ENCODE measurements around the gene ZNF808.
A peak's percentile ranks its signal among the peaks of the same experiment; 100 is the strongest.
"Not testable (repeated sequence)": the region's sequence is repeated elsewhere in the genome, so short reads cannot be mapped to it uniquely, and the experiment has no call there.

The ZNF808 gene

DNA sequence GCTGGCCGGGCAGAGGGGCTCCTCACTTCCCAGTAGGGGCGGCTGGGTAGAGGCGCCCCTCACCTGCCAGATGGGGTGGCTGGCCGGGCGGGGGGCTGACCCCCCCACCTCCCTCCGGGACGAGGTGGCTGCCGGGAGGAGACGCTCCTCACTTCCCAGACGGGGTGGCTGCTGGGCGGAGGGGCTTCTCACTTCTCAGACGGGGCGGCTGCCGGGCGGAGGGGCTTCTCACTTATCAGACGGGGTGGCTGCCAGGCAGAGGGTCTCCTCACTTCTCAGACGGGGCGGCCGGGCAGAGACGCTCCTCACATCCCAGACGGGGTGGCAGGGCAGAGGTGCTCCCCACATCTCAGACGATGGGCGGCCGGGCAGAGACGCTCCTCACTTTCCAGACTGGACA lies 66.0 kb downstream of the ZNF808 start:
- not testable (repeated sequence) for DNase-seq (ENCODE audit: low spot score)

DNA sequence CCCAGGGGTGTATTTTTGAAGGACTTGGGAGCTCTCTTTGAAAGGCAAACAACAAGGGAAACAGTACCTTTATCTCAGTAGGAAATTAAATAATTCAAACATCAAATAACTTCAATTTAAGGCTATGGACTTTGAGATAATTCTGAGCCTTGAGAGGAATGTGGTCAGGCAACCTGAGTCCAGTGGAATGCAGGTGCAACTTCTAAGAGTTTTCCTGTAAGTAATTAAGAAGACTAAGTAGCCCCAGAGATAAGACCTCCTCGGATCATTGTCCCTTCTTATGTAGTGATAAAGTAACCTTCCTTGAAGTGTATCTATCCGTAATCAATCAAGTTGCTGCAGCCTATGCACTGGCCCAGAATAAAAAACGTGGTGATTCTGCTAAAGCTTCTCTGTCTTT lies 71.8 kb downstream of the ZNF808 start:
- no peak for DNase-seq (ENCODE audit: low spot score)

DNA sequence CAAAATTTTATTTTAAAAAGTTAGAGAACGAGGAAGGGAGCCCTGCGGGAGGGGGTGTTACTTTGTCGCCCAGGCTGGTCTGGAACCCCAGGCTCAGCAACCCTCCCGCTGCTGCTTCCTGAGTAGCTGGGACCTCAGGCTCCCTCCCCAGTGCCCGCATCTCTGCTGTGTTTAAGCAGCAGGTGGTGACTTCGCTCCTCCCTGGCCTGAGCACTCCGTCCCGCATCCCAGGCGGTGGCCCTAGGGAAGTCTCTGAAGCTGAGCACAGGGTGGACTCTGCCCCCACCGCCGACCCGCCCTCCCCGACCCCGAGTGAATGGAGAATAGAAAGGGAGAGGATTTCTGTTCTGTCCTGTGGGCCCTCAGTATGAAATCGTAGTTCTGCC lies 73.2 kb downstream of the ZNF808 start:
- no peak for DNase-seq (ENCODE audit: low spot score)

DNA sequence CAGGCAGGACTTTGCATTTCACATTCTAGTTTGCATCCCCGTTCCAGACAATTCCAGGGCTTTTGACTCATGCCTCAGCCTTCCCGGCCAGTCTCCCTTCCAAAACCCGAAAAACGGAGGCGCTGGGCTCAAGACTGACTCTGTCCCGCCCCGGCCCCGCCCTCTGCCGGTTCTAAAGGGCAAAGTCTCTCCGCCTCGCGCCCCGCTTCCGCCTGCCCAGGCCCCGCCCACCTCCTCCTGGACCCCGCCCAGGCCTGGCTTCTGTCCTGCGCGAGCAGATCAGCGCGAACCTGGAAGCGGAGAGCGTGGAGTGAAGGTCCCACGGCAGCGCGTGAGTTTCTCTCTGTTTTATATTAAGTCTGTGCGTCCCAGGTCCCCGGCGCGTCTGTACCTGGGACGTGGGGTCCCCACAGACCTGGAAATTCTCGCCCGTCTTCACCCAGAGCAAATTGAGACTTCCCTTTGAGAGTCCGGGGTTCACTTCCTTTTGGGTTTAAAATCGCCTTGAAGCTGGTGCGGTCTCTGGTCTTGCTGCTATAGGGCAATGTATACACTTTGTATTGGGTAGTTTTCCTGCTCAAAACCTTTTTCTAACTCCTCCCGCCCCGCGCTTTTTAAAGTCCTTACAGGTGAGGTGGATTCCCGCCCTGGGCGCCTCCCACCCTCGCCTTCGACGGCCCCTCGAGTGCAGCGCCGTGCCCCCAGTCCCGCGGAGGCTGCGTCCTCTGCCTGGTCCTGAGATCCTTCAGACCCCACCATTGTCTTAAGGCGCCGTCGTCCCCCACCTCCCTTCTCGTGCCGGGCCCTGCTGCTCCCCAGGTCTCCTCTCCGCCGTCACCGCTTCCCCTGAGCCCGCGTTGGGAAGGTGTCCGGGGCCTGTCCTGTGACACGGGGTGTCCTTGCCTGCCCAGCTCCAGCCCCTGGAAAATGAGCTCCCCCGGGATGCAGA lies 73.8 kb downstream of the ZNF808 start:
- DNase-seq (ENCODE audit: low spot score): peak; percentile 90

DNA sequence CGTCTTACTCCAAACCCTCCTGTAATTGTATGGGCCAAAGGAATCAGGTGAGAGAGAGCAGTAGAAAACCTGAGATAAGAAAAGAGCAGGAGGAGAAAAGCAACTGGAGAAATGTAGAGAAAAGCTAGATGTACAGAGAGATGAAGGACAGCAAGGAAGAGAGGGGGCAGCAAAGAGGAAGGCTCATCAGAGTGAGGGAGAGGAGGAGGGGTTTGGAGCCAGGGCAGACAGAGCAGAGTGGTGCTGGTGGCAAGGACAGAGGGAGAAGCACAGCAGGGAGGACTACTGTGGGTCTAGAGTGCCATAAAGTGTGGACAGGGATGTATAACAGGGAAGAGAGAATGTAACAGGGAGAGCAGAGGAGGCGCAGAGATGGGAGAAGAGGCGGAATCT lies 74.5 kb downstream of the ZNF808 start:
- DNase-seq (ENCODE audit: low spot score): not testable (repeated sequence)

DNA sequence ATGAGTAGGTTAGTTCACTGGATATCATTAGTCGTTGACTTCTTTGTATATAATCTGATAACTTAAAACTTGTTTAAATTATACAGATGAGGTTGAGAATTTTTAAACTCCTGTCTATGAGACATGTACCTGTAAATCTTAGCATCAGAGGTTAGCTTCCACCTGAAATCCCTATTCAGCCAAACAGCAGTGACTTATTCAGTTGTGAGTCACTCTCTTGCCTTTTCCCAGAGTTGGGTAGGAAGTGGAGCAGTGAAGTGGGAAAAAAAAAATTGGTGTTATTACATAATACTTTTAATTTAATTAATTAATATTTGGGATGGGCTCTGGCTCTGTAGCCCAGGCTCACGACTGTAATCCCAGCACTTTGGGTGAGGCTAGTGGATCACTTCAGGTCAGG lies 75.5 kb downstream of the ZNF808 start:
- no peak for DNase-seq (ENCODE audit: low spot score)

DNA sequence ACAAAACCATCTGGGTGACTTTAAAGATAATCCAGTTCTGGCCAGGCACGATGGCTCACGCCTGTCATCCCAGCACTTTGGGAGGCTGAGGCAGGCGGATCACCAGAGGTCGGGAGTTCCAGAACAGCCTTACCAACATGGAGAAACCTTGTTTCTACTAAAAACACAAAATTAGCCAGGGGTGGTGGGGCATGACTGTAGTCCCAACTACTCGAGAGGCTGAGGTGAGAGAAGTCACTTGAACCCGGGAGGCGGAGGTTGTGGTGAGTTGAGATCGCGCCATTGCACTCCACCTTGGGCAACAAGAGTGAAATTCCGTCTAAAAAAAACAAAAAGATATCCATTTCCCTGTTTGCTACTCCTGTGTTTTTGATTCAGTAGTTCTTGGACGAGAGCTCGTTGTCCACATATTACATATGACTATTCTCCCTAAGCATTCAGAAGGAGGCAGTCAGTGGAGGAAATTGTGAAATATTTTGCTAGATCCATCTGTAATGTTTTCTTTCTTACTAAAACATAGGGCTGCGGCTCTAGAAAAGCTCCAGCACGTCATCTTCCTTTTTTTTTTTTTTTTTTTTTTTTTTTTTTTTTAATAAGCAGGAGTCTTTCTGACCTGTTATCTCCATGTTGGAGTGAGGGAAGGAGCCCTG lies 76.2 kb downstream of the ZNF808 start:
- no peak for DNase-seq (ENCODE audit: low spot score)
